NCI-H69 (cell line): Measurements from ENCODE around the gene CCT4.
"Not testable (repeated sequence)": the region's sequence is repeated elsewhere in the genome, so short reads cannot be mapped to it uniquely, and the experiment has no call there.

Experiments
- DNase-seq: peaks from one replicate; lab custom pipeline; 2025; lab: John Stamatoyannopoulos, UW

CCT4 gene, protein sequence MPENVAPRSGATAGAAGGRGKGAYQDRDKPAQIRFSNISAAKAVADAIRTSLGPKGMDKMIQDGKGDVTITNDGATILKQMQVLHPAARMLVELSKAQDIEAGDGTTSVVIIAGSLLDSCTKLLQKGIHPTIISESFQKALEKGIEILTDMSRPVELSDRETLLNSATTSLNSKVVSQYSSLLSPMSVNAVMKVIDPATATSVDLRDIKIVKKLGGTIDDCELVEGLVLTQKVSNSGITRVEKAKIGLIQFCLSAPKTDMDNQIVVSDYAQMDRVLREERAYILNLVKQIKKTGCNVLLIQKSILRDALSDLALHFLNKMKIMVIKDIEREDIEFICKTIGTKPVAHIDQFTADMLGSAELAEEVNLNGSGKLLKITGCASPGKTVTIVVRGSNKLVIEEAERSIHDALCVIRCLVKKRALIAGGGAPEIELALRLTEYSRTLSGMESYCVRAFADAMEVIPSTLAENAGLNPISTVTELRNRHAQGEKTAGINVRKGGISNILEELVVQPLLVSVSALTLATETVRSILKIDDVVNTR

DNA sequence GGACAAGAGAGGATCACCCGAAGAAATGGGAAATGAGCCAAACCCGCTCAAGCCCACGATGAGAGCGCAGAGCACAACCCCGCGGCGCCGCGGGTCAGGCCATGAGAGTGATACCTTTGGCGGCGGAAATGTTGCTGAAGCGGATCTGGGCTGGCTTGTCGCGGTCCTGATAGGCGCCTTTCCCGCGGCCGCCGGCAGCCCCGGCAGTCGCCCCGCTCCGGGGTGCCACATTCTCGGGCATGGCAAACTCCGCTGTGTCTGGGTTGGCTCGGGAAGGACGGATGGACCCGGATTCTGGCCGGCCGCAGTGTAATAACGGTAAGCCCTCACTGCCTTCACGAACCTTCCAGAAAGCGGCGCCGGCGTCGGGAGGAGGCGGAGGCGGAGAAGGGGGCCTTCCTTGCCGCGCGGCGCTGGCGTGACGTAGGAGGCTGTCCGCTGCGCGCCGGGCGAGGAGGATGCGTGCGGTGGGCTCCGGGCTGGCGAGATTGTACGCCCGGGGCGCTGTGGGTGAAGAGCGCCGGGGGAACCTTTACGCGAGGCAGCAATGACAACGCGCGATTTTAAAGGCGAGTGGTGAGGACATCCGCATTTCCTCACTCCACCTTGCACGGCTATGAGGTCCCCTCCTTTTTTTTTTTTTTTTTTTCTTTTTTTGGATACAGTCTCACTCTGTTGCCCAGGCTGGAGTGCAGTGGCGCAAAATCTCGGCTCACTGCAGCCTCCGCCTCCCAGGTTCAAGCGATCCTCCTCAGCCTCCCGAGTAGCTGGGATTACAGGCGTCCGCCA is at the start of gene CCT4:
Gene CCT4, minus strand, starts transcription at position 390 of the 789 bp plus-strand sequence. Its CDS starts 149 bp downstream, at position 241.
- DNase-seq = peak; percentile 89

DNA sequence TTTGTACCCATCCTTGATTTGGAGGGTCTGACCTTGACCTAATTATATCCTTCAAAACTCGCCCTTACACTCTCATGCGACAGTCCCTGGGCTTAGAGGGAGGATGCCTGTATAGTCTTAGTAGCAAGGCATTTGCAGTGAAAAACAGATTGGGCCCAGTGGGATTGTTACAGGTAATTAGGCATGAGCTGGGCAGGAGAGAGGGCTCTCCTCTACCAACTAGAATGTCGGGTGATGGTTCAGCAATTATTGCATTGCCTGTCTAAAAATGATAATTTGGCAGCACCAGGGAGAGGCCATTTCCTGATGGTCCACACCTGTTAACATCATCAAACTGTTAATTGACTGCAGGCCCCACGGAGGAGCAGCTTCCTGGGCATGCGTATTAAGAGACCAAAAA is 49.4 kb upstream of the CCT4 start:
- DNase-seq = peak; percentile 78

- DNase-seq = no peak
Observed at GRCh38 chr2:61937098-61937497, 48.6 kb upstream of the CCT4 start.

GRCh38 chr2:61928826-61929461 is 40.5 kb upstream of the CCT4 start:
- no peak for DNase-seq

- no peak for DNase-seq
Observed at GRCh38 chr2:61926531-61927477, 38.3 kb upstream of the CCT4 start.

DNA sequence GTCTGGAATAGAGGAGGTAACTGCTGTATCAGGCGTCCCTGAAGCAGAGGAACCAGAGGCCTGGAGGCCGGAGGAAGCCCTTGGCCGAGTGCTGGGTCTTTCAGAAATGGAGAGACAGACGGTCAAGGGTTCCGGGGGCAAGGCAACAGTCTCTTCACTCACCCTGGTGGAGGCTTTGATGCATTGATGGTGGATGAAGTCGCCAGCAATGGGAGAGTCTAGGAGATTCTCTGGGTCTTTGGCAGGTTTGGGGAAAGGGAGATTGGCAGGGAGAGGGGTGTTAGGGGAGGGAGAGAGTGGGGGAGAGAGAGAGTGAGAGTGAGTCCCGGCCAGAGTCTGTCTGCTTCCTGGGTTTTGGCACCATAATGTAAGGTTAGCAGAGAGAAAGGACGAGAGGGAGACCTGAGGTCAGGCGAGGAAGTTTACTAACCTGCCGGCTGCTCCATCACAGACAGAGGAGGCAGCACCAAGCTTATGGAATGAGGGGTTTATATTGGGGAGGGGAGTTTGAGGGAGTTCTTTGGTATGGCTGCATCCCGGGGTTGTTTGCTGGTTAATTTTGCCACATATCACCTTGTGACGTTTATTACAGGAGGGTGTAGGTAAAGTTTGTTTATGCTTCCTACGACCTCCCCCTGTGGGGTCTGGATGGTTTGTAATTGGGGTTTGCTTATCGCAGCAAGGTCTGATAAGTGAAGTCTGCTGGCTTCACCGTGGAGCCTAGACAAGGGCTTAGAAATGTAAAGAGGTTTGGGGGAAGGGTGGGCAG is 36.6 kb upstream of the CCT4 start:
- DNase-seq = no peak

GRCh38 chr2:61922714-61923113 is 34.3 kb upstream of the CCT4 start:
- no peak for DNase-seq

GRCh38 chr2:61920548-61920947 is 32.1 kb upstream of the CCT4 start:
- no peak for DNase-seq

- not testable (repeated sequence) for DNase-seq
Observed at GRCh38 chr2:61914794-61915193, 26.3 kb upstream of the CCT4 start.

GRCh38 chr2:61911510-61911909 is 23.1 kb upstream of the CCT4 start:
- DNase-seq = peak; percentile 6

GRCh38 chr2:61910603-61911002 is 22.1 kb upstream of the CCT4 start:
- DNase-seq = peak; percentile 19

DNA sequence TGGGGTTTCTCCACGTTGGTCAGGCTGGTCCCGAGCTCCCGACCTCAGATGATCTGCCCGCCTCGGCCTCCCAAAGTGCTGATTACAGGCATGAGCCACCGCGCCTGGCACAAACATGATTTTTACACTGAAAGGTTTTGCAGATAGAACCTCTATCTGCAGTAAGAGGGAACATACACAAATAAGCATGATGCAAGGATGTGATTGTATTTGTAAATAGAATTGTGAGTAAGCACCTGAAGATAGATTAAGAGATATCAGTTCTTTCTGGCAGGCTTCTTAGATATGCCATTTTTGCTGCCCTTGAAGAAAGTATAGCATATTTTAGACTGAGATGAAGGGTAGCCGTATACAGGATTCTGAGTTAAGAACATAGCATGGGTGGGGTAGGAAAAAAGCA is 20.7 kb upstream of the CCT4 start:
- no peak for DNase-seq

- DNase-seq = no peak
Observed at GRCh38 chr2:61906186-61906470, 17.7 kb upstream of the CCT4 start.

- peak; percentile 77 for DNase-seq
Observed at GRCh38 chr2:61905372-61906185, 17.1 kb upstream of the CCT4 start, which contains the start of gene COMMD1. Gene COMMD1, plus strand, starts transcription at chr2:61905674. Its CDS starts 5 bp downstream, at chr2:61905679.

DNA sequence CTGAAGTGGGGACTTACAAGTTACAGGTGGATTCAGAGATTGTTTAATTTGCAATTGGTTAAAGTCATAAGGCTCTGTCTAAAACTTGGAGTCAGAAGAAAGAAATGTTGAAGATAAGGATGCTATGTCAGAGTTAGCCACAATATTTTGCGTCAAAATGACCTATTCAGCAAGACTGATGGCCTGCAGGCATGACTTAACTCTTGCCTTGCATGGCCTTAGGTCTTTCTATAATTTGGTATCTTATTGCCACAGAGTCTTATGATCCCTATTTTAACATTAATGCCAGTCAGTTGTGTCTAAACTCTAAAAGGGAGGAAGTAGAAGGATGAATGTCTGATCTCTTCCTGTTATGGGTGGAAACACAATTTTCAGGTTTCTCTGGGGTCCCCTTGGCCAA is 11.8 kb upstream of the CCT4 start:
- DNase-seq = no peak

- peak; percentile 11 for DNase-seq
Observed at GRCh38 chr2:61898810-61899209, 10.4 kb upstream of the CCT4 start.

DNA sequence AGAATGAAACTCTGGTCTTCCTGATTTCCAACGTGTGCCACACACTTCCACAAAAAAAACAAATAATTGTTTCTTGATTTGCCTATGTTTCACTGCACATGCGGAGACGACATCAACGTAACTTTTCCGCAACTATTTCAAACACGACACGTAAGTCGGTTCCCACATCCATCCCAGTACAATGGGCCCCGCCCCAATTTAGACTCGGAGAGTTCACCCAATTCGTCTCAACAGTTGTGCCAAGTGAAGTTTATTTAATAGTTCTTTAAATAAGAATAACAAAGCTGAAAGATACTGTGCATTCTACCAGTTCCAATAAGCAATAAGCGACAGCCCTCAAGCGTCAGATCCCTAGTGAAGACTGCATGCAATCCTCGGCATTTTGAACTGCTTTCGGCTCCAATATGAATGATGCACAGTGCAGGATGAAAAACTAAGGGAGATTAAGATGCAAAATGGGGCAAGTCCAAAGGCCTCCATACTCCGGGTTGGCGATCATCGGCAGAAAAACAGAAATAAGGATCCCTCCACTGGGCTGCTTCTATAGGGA is 664 bp downstream of the CCT4 start:
- DNase-seq = peak; percentile 39

DNA sequence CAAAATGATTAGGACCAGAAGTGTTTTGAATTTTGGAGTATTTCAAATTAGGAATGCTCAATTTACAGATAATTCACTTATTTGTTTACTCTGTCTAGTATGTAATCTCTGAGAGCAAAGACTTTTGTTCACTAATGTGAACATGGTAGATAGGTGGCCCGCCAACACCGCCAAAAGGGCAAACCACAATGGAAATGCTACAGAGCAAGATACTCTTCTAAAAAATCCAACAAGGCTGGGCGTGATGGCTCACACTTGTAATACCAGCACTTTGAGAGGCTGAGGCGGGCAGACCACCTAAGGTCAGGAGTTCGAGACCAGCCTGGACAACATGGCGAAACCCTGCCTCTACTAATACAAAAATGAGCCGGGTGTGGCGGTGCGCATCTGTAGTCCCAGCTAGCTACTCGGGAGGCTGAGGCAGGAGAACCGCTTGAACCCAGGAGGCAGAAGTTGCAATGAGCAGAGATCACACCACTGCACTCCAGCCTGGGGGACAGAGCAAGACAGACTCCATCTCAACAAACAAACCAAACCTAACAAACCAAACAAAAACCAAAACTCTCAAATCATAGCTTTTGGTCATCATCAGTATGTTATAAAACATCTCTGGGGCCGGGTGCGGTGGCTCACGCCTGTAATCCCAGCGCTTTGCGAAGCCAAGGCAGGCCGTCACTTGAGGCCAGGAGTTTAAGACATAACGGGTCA is 2.4 kb downstream of the CCT4 start:
- no peak for DNase-seq

DNA sequence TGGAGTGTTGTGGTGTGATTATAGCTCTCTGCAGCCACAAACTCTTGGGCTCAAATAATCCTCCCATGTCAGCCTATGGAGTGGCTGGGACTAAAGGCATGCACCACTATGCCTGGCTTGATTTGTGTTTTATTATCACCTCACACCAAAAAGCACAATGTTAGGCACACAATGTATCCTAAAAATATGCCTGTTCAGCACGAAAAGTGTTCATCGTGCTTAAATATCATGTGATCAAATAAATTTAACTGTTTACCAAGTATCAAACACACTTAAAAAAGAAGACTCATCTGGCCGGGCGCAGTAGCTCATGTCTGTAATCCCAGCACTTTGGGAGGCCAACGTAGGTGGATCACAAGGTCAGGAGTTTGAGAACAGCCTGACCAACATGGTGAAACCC is 5.6 kb downstream of the CCT4 start:
- DNase-seq = no peak
